Bronchial epithelial cell (primary cell): Measurements from ENCODE around the gene AZU1. TPM values are rescaled to one million over a fixed set of nuclear protein-coding genes. Genes with fewer than 3 reads are reported as not detected.

ENCODE experiments used
- DNase-seq: peaks from one replicate; pipeline ENCODE4 v3.0.0-alpha.2; 2010; ENCODE audit warnings: low read depth
- FAIRE-seq: peaks from 2 replicates; lab custom pipeline; 2011; peaks lifted over from hg19 to GRCh38; lab: Jason Lieb, UNC
- H3K27me3 ChIP-seq: 2 replicates; pipeline ENCODE4 v1.5.1; 2011; ENCODE audit warnings: low read length; ENCODE audit not compliant: control insufficient read depth, insufficient read depth
- H3K36me3 ChIP-seq: 2 replicates; pipeline ENCODE4 v1.5.1; 2011; ENCODE audit warnings: low read length; ENCODE audit not compliant: control insufficient read depth, insufficient read depth
- H3K4me3 ChIP-seq: 2 replicates; pipeline ENCODE4 v1.5.1; 2011; ENCODE audit warnings: mild to moderate bottlenecking, low read depth, low read length, control low read depth
- total RNA-seq: library from RNA; depleted of rRNA; stranded (reverse); fragments of >200 nt; gene quantifications from 2 replicates; pipeline ENCODE4 v1.2.1, GENCODE V29; 2014
- TF ChIP-seq, protein P1 (sequence below): IDR thresholded peaks from 2 replicates; pipeline ENCODE4 v1.5.1; 2011; ENCODE audit warnings: mild to moderate bottlenecking, moderate library complexity, low read length, control low read depth, inconsistent platforms; ENCODE audit not compliant: insufficient read depth, severe bottlenecking

AZU1 gene
- total RNA-seq, 1 donor from 2014 or later: not detected

- DNase-seq (no peak), FAIRE-seq (no peak)
- H3K4me3 ChIP-seq: no peak overlapping the region
- TF ChIP-seq, protein P1, sequence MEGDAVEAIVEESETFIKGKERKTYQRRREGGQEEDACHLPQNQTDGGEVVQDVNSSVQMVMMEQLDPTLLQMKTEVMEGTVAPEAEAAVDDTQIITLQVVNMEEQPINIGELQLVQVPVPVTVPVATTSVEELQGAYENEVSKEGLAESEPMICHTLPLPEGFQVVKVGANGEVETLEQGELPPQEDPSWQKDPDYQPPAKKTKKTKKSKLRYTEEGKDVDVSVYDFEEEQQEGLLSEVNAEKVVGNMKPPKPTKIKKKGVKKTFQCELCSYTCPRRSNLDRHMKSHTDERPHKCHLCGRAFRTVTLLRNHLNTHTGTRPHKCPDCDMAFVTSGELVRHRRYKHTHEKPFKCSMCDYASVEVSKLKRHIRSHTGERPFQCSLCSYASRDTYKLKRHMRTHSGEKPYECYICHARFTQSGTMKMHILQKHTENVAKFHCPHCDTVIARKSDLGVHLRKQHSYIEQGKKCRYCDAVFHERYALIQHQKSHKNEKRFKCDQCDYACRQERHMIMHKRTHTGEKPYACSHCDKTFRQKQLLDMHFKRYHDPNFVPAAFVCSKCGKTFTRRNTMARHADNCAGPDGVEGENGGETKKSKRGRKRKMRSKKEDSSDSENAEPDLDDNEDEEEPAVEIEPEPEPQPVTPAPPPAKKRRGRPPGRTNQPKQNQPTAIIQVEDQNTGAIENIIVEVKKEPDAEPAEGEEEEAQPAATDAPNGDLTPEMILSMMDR: no peak
- peaks cover 58% of the 10 kb centered on the region for H3K36me3 ChIP-seq
- no peaks in the 10 kb centered on the region for H3K27me3 ChIP-seq
Measured at GRCh38 chr19:803099-803561, 24.5 kb upstream of the AZU1 start.

- peaks cover 62% of the 10 kb centered on the region for H3K36me3 ChIP-seq
- TF ChIP-seq, protein P1: no peak
- no peak for DNase-seq
- no peak for FAIRE-seq
- no peak overlapping the region for H3K4me3 ChIP-seq
- H3K27me3 ChIP-seq: no peaks in the 10 kb centered on the region
Measured at GRCh38 chr19:803686-804418, 23.8 kb upstream of the AZU1 start.

- DNase-seq: no peak
- no peak overlapping the region for H3K4me3 ChIP-seq
- H3K27me3 ChIP-seq: no peaks in the 10 kb centered on the region
- FAIRE-seq: no peak
- peaks cover 58% of the 10 kb centered on the region for H3K36me3 ChIP-seq
- TF ChIP-seq, protein P1: no peak
Measured at GRCh38 chr19:804419-805165, 23.0 kb upstream of the AZU1 start.

- DNase-seq (no peak), FAIRE-seq (no peak)
- Histone ChIP-seq H3K27me3 (no peaks in the 10 kb centered on the region), H3K4me3 (no peak overlapping the region), H3K36me3 (peaks cover 57% of the 10 kb centered on the region)
- TF ChIP-seq, protein P1: no peak
Measured at GRCh38 chr19:805166-805551, 22.5 kb upstream of the AZU1 start.

- TF ChIP-seq, protein P1: no peak
- DNase-seq: no peak
- no peaks in the 10 kb centered on the region for H3K27me3 ChIP-seq
- H3K36me3 ChIP-seq: peaks cover 53% of the 10 kb centered on the region
- no peak overlapping the region for H3K4me3 ChIP-seq
- FAIRE-seq: no peak
Measured at GRCh38 chr19:805600-806550, 21.8 kb upstream of the AZU1 start.
